GM19240 (cell line): ENCODE results near the gene DNER.
"Not testable (repeated sequence)": the region's sequence is repeated elsewhere in the genome, so short reads cannot be mapped to it uniquely, and the experiment has no call there.

ENCODE experiments used
- DNase-seq: peaks from one replicate; pipeline ENCODE4 v3.0.0; 2011; ENCODE audit warnings: low spot score; ENCODE audit not compliant: insufficient read length

Gene DNER

DNA sequence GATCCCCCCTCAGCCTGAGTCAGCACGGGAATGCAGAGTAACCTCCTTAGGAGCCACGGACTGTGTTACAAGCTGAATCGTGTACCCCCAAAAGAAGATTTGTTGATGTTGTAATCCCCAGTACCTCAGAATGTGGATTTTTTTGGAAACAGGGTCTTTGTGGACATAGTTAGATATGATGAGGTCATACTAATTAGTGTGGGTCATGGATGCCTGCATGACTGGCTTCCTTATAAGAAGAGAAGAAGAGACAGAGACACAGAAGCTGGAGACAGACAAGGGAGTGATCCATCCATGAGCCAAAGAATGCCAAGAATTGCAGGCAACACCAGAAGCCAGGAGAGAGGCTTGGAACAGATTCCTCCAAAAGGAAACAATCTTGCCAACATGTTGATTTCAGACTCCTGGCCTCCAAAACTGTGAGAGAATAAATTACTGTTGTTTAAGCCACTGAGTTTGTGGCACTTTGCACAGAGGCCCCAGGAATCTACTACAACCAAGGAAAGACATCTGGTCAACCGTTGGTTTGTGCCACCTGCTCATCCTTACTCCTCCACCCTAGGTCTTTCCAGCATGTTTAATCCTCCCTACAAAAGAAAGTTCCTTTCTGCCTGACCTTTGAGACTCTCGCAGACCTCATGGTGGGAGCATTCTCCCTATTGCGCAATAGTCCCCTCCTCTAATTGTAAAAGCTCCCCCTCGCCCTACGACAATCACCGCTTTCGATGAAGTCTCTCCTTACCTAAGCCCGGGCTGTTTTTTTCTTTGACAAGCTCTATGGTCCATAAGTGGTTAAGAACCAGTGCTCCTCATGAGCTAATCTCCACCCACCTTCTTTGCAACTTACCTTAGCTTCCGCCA lies 91.6 kb downstream of the DNER start:
- DNase-seq = no peak

DNA sequence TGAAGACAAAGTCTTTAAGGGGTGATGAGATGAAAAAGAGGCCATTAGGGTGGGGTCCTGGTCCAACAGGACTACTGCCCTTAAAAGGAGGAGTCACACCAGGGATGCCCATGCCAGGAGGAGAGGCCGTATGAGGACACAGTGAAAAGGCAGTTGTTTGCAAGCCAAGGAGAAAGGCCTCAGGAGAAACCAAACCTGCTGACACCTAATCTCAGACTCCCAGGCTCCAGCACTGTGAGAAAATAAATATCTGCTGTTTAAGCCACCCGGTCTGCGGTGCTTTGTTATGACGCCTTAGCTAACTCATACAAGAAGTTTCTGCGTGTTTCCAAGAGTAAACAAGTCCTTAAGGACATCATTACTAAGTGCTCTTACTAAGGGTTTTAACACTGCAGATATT lies 93.6 kb downstream of the DNER start:
- DNase-seq = no peak

DNA sequence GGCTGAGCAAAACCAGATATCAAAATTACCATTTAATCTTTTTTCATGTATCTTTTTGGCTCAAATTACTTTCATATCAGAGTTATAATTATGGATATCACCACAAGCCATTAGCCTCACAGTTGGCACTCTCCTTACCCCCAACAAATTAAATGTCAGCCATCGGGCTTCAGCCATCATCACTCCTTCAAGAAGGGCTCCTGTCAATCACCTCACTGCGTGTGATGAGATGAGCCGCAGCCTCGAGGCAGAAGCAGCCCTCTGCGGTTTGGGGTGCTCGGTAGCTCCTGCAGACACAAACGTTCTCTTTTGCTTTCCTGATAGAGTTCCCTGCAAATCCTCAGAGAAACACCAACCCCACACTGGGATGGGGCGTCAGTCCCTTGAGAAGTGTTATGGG lies 94.1 kb downstream of the DNER start:
- DNase-seq = no peak

DNA sequence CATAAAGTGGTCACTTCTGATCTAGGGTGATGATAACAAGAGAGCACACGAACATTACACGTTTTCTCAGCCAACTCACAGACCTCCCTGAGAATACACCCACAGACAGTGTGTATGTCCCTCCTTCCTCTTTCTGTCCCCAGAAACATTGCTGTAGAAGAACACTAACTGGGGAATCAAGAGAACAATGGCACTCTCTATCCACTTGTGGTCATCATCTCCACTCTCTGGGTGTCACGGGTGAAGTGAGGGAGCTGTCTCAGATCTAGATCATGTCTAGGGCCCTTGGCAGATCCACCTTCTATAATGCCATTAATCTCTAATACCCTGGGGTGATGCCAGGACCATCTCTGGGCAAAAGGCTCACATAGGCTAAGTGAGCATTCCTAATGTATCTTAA lies 97.9 kb downstream of the DNER start:
- no peak for DNase-seq

DNA sequence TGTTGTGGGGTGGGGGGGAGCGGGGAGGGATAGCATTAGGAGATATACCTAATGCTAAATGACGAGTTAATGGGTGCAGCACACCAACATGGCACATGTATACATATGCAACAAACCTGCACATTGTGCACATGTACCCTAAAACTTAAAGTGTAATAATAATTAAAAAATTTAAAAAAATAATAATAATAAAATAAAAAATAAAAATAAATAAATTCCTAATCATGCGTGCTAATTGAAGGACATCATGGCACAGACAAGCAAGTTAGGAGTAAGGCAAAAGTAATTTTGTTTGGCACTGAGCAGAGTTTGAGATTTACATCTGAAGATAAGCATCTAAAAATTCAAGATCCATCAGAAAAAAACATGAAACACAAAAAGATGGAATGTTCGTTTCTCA lies 100.3 kb downstream of the DNER start:
- DNase-seq = not testable (repeated sequence)

DNA sequence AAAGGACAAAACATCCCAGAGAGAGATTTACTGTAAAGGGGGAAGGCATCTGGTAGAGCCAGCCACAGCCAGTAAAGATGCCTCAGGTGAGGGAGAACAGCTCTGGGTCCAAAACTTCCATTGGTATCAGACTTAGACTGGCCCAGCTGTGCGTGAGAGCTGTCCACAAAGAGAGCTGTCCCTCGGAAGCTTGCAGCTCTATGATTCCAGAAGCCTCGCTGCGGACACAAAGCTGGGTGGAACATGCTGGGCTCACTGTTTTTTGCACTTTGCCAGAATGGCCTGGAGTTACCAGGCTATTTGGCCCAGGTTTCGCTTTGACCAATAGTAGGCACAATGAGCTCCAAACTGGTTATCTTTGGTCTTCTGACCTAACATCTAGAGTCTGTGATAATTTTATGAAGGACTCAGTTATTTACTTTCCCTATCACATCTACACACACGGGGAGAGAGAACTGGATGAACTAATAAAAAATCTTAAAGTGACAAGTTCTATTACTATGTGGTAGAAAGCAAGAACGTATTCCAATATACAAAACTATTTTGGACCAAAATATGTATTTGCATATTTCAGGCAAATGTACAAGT lies 101.9 kb downstream of the DNER start:
- no peak for DNase-seq

DNA sequence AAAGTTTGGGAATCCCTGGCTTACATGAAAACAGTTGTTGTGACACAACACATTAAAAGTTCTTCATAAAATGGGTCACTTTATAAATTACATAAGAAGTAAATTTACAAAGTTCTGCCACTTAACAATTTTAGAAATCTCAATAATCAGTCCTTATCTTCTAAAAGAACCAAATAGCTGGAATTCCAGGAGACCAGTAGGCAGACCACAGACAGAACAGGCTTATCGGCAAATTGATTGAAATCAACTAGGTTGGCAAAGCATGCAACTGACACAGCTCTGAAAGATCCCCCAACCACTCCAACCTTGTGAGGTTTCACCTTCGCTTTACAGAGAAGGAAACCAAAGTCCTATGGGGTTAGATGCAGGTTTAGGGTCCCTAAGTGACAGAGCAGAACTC lies 103.0 kb downstream of the DNER start:
- no peak for DNase-seq

DNA sequence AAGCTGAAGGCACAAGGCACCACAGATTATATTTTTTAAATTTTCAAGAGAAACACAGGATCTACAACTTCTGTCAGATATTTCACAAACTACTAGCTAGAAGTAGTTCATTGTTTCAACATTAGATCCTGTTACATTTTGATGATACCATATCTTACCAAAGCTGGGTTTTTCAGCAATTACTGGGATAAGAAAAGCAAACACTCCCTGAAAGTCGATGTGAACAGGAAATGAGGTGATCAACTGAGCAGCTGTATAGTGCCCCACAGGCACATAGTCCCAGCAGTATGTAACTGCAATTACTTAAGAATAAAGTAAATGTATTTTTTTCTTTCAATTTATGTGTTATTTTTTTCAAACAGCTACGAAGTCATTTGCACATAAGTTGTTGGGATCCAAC lies 103.5 kb downstream of the DNER start:
- no peak for DNase-seq

DNA sequence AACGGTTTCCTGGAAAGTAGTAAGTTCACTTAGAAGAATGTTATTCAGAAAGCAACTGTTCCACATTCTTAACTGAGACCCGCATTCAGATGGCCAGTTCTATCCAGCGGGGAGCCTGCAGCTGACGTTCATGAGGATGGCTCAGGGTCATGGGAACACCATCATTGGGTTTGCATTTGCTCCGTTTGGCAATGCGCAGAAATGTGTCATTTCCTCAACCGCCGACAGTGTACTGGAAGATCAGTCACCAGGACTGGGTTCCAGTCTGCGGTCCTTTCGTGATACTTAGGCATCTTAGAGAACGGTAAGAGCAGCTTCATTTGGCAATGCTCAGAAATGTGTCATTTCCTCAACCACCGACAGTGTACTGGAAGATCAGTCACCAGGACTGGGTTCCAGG lies 104.0 kb downstream of the DNER start:
- DNase-seq = no peak

DNA sequence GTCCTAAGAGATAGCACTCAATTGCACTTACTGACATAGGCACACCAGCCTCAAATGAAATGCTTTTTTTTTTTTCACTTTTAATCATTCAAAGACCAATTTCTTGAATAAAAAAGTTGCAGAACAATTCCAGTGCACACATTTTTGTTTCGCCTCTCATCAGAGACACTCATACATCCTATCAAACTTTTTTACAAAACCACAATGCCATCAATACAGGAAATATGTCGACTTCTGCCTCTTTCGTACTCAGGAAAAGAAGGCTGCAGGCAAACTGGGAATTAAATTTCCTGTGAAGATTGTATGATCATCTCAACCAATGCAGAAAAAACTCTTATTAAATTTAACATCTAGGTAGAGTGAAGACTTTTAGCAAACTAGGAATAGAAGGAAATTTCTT lies 112.4 kb downstream of the DNER start:
- no peak for DNase-seq

DNA sequence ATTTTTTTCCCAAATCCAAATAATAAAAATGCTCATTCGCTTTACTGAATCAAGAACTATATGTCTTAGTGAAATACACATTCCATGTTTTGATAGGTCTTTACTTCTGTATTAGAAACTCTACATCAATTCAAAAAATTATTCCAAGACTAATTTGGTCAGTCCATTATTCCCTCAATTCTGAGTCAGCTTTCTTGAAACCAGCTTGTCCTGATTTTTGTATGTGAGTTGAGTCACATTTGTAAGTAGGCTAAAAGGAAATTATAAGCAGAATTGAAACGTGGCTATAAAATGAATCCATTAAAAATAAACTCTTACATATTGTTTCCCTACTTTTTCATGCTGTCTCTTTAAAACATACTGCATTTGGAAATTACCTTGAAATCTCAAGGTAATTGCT lies 113.0 kb downstream of the DNER start:
- DNase-seq = no peak

DNA sequence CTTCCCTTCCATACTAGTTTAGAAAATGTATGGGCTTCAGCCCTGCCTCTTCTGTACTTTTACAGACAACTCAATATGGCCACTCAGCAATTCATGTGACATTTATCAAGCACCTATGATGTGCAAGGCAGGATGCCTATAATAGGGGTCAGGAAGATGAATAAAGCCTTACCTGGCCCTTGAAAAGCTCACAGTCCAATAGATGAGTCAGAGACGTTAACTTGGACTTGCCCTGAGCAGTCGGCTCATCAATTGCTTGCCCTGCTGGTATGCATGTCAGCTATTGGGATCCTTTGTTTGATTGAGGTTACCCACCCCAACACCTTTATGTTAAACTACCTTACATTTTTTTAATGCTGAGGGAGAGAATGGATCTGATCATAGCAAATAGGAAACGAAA lies 116.1 kb downstream of the DNER start:
- DNase-seq = no peak

DNA sequence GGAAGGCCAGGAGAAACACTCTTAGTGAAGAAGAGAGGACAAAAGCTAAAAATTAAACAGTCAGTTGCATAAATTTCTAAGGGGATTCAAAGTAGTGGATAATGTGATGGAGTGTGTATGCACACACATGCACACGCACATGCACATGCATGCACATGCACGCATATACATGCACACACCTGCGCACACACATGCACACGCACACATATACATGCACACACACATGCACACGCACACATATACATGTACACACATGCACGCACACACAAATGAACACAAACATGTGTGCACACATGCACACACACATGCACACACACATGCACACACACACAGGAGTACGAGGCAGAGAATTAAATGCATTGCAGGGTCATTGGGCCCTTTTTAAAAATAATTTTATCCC lies 117.6 kb downstream of the DNER start:
- DNase-seq = no peak

DNA sequence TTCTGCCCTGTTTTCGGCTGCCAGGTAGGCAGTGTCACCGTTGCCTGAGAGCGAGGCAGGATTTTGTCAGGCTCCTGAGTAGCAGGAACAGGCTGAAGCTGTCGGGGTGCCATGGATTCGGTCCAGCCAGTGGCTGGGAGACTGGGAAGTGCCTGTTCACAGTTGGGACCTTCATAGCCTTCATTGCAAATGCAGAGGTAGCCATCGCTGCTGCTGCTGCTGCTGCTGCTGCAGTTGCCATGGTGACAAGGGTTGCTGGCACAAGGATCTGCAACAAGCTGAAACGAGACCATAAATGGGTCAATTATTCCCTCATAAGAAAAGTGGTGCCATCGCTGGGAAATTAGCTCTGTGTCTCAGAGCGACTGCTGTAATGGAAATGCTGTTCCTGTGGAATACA lies 122.7 kb downstream of the DNER start:
- DNase-seq = no peak

DNA sequence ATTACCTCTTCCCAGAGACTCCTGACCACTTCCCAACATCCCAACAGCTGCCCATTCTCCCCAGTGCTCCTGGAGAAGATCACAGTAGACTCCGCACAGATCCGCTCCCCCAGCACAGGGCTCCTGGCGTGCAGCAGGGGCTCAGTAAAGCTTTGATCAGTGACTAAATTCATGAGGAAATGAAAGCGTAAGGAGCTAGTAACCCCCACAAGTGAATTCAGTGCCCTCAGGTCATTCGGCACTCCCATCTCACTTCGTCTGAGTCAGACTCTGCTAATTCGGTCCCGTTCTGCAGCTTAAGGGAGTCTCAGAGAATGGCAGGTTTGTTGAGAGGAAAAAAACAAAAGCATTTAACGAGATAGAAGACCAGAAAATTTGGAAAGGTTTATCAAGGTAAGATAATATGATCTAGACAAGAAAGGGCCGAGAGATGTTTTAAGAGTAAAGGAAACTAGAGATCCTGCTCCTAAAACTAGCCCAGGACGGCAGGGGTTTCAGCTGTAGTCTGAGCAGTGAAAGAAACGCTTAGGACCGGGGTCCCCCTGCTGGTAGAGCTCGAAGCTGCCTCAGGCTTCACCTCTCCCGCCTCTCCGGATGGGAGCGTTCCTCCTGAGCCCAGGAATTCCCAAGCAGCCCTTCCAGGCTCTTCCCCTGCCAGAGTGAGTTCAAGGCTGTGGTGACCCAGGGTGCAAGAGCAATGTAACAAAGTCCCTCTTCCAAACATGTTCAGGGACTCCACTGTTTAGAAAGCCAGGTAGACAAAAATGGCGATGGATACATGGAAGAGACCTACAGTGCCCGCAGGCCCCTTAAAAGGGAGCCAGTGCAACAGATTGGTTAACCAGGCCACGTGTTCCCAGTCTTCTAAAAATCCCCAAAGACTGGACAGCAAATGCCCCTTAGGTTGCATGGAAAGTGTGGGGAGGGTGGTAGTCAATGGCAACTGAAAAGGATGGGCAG lies 127.3 kb downstream of the DNER start:
- peak; percentile 24 for DNase-seq

DNA sequence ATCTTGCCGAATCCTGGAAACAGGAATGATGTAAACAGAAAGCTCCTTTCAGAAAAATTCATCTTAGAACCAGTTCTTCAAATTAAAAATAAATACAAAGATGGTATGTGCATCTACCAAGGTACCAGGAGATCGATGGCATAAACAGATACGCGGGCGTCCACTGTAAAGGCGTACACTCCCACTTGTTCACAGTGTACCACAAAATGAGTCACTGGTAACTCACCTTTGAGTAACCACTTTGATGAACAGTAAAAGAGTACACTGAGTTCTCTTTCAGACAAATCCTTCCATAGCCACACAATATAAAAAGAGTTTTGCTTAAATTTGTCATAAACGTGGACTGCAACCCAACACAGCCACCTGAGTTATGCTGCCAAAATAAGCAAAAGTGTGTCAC lies 128.3 kb downstream of the DNER start:
- DNase-seq = no peak

DNA sequence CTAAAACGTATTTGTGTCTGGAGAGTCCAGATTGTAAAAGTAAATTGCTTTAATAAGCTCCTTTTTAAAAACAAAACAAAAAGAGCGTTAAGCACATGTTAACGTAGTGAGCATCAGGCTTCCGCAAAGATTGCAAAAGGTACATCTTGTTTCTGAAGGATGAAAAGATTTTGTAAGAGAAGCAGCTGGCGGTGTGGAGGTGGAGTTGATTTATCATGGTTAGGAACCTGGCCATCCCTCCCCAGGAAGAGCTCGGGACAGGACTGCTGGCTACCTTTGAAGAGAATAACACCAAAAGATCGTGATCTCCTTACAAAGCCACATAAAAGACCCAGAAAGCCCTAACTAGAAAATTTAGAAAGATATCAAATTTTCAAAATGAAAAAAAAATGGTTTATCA lies 132.2 kb downstream of the DNER start:
- DNase-seq = no peak

DNA sequence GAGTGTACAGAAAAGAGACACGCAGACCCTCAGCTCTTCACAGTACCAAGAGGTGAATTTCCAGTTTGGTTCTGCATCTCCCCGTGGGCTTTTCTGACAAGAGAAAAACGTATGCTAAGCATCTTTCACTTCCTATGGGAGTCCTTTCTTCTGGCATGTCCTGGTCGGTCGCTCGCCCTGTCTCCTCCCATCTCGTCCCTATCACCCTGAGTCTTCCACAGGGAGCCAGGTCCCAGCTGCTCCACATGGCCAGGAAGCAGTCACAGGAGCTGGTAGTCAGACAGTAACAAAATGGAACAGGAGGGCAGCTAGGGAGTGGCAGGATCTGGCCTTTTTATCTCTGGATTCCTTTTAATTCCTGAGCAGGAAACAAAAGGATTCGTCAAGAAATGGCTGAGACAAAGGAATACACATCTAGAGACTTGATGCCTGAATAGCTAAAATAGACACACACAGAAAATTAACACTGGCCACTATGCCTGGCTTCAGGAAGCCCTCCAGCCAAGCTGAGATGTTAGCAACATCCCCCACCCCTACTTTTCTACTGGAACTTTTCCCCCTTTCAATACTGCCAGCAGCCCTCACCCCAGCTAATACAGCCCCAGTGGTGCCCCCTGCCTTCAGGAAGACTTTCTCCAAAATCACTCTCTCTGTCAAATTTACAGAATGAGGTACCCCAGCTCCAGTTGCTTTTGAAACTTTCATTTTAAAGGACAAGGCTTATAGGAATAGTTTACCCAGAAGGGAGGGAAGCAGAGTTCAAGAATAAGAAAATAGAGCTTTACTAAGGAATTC lies 136.1 kb downstream of the DNER start:
- no peak for DNase-seq

DNA sequence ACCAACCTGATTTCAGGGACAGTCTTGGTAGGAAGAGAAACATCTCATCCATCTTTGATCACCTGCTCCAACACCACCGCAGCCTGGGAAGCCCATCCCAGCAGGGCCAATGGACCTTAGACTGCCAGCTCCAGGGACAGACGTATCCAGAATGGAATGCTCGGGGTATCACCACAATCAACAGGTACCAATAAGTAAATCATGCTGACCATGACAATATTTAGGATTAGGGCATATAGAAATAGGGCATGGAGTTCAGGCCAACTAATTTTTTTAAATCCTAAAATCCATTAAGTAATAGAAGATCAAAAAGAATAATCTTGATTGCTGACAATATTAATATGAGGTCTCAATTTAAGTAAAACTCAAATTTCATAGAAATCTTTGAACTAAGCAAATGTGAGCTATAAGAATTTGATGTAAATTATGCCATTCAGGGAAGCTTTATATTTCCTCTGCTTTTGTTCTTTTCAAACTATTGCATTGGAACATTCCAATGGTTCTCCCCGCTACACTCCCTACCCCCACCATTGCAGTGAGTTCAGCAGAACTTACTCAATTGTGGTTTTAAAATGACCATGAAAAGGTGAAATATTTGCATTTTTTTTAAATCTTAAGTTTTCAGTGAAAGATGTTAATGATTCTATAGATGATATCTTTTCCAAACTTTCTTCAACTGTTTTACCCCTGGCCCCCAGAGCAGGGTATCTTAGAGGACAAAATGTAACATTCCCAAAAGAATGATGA lies 138.6 kb downstream of the DNER start:
- no peak for DNase-seq

DNA sequence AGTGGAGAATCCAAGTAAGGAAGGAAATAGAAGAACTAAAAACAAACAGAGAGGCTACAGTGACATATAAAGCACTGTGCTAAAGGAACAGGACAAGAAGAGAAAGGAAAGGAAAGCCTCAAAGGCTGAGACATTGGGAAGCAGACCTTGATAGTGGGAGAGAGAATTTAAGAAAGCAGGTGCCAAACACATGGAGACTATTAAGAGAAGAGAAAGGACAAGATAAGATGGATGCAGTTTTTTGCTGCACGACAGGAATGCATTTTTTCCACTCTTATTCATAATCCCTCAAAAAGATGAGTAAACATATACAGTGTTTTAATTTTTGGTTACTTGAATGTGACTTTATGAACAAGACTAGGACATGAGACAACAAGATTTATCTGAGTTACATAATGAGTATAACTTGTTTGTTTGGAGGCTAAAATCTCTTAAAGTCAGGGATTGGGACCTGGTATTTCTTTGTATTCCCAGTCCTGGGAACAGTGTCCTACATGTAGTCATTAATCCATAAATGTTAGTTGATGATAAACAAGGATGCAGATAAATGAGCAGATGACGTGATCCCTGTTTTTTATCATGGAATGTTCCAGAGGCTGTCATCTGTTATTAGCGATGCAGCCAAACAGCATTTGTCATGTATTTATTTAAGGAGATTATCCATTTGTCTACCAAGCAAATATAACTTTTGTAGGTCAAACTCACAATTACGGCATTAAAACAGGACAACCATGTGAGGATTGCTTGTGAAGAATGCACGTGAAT lies 141.7 kb downstream of the DNER start:
- DNase-seq = no peak
